ENCODE measurements around the gene PCBP4. TPM values are rescaled to one million over a fixed set of nuclear protein-coding genes. Genes with fewer than 3 reads are reported as not detected.

Gene PCBP4
- total and polyA plus RNA-seq, 10 donors, result 12.8 to 41.7 (median 20.9) TPM

DNA sequence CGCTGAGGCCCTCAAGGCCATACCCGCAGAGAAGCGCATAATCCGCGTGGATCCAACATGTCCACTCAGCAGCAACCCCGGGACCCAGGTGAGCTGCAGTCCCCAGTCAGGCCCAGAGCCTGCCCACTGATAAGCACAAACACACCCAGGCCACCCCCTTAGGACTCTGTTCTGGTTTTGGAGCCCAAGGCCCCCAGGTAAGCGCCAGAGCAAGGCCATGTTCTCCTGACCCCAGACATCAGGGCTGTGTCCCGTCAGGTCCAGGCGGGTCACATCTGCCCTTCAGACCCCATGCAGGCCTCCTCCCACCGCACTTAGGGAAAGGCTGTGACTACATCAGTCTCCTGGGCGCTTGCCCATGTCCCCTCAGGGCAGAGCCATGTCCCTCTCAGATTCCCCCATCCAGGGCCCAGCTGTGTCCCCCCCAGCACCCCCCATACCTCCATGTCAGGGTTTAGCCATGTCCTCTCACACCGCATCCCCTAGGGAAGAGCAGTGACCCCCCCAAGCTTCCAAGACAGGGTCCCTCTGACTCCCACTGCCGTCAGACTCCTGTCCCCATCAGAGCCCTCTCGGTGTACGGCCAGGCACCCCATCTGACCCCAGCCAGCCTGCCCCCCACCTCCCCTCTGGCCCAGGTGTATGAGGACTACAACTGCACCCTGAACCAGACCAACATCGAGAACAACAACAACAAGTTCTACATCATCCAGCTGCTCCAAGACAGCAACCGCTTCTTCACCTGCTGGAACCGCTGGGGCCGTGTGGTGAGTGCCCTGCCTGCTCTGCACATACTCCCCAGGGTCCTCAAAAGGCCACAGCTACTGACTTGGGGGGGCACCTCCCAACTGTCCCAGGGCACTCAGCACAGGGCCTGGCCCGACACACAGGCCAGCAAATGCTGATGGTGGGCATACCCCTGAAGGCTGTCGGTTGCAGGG lies 23.5 kb downstream of the PCBP4 start:
- TF ChIP-seq, protein P1, sequence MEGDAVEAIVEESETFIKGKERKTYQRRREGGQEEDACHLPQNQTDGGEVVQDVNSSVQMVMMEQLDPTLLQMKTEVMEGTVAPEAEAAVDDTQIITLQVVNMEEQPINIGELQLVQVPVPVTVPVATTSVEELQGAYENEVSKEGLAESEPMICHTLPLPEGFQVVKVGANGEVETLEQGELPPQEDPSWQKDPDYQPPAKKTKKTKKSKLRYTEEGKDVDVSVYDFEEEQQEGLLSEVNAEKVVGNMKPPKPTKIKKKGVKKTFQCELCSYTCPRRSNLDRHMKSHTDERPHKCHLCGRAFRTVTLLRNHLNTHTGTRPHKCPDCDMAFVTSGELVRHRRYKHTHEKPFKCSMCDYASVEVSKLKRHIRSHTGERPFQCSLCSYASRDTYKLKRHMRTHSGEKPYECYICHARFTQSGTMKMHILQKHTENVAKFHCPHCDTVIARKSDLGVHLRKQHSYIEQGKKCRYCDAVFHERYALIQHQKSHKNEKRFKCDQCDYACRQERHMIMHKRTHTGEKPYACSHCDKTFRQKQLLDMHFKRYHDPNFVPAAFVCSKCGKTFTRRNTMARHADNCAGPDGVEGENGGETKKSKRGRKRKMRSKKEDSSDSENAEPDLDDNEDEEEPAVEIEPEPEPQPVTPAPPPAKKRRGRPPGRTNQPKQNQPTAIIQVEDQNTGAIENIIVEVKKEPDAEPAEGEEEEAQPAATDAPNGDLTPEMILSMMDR (IDR thresholded peaks at IDR 0.05 in 8 of 11, conservative IDR thresholded peaks at IDR 0.05 in 3 of 11), result no peak
- TF ChIP-seq POLR2AphosphoS5 (IDR thresholded peaks at IDR 0.05), result no peak
- no peak for TF ChIP-seq POLR2A (IDR thresholded peaks at IDR 0.05)
- H3K4me1 ChIP-seq, result peaks cover 15 to 44% (median 32%) of the 10 kb centered on the region in 6 donors
- no peaks in the 10 kb centered on the region for H3K9me3 ChIP-seq
- H3K27ac ChIP-seq, result peak overlapping the region in 6 of 8 donors; percentile 89 to 94 (median 92)
- WGBS, 5 donors, result 86 to 94% (median 89%) methylated on average over 19 to 21 of the region's 21 CpGs
- peak overlapping the region in 4 of 8 donors; percentile 73 to 94 (median 83) for H3K4me3 ChIP-seq
- no peaks in the 10 kb centered on the region for H3K27me3 ChIP-seq (replicated peaks in 1 of 7)
- peak; percentile 77 for DNase-seq
- peaks cover 0 to 48% (median 9%) of the 10 kb centered on the region in 6 donors for H3K36me3 ChIP-seq
- intact Hi-C loops (cut with DNase I; ENCODE audit: low total_unique reads), result loop anchor here (10.0 kb wide), 1 partner anchor 51 kb away; the partner anchor contains the start of gene RPL29

DNA sequence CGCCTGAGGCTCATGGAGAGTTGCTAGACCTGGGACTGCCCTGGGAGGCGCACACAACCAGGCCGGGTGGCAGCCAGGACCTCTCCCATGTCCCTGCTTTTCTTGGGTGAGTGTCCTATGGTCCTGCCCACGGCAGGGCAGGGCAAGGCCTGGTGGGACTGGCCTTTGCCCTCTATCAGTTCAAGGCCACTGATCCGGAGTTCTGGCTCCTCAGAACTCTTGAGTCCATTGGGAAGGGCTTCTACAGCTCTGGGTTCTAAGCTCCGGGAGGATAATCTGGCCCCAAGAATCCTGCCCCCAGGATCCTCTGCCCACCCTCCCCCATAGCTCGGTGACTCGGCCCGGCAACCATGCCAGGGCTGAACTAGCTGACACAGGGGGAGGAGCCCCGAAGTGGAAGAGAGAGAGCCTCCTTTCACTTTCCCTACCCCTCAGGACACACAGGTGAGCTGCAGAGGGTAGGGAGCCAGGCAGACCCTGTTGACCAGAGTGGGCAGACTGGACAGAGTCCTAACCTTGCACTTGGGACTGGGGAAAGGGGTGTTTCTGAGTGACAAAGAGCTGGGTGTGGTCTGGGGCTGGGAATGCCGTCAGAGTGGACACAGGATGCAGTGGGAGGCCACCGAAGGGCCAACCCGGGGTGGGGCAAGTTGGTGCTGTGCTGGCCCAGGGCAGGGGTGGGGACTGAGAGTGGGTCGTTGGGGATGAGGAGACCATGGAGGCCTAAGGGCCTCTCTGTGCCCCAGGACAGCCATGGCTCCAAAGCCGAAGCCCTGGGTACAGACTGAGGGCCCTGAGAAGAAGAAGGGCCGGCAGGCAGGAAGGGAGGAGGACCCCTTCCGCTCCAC lies 24.4 kb downstream of the PCBP4 start:
- peaks cover 0 to 49% (median 16%) of the 10 kb centered on the region in 6 donors for H3K36me3 ChIP-seq
- peak; percentile 89 for DNase-seq
- H3K4me3 ChIP-seq, result peak overlapping the region; percentile 33 to 94 (median 79)
- H3K9me3 ChIP-seq, result no peaks in the 10 kb centered on the region
- peak overlapping the region; percentile 82 to 94 (median 90) for H3K27ac ChIP-seq
- intact Hi-C loops (cut with DNase I; ENCODE audit: low total_unique reads), result loop anchor here (10.0 kb wide), 1 partner anchor 52 kb away; the partner anchor contains the start of gene RPL29
- H3K4me1 ChIP-seq, result peaks cover 15 to 44% (median 32%) of the 10 kb centered on the region in 6 donors
- 40 to 58% (median 46%) methylated on average over 14 to 17 of the region's 17 CpGs for WGBS, 5 donors
- H3K27me3 ChIP-seq (replicated peaks in 1 of 7), result no peaks in the 10 kb centered on the region
- peak; percentile 52 to 64 (median 55) for TF ChIP-seq POLR2AphosphoS5 (IDR thresholded peaks at IDR 0.05)
- TF ChIP-seq, protein P1 (IDR thresholded peaks at IDR 0.05 in 8 of 11, conservative IDR thresholded peaks at IDR 0.05 in 3 of 11), result no peak
- TF ChIP-seq POLR2A (IDR thresholded peaks at IDR 0.05), result no peak

DNA sequence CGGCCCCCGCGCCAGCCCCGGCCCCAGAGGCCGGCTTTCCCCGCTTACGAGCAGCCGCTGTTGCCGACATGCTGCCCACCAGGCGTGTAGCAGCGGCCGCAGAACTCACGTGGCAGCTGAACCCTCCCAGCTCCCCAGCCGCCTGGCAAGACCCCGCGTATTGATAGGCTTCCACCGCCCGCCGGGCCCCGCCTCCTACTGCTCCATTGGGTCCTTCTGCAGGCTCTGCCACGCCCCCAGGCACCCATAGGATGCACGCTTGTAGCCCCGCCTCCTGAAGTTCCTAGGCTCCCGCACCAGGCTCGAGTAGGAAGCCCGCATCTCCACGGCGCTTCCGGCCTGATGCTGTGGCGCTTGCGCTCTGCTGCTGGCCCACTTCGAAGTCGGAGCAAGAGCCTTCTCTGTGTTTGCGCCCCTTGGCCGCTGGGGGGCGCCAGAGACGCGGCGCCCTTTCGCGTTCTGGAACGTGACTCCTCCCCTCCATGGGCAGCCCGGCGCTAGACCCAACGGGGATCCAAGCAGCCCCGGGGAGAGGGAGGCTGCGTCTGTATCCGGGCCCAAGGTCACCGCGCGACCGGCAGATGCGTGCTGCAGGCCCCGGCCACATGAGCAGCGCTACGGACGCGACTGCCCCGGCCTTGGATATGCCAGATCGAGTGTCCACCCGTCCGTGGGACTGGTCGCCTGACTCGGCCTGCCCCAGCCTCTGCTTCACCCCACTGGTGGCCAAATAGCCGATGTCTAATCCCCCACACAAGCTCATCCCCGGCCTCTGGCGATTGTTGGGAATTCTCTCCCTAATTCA lies 25.3 kb downstream of the PCBP4 start, which contains the start of the genes PARP3 and RRP9:
PARP3 (plus strand) TSS at position 566 of the 805 bp plus-strand sequence. CDS start 993 bp downstream, outside the sequence.
RRP9 (minus strand) TSS at position 107 of the 805 bp plus-strand sequence; CDS start at position 70, 37 bp downstream.
- Histone ChIP-seq H3K4me3 (peak within 1 kb of the TSS; percentile 71 to 95 (median 82)), H3K36me3 (peaks cover 2 to 49% (median 25%) of the 10 kb centered on the region in 6 donors), H3K27me3 (replicated peaks in 1 of 7) (no peaks in the 10 kb centered on the region), H3K27ac (peak within 1 kb of the TSS; percentile 82 to 94 (median 90)), H3K4me1 (peaks cover 15 to 44% (median 32%) of the 10 kb centered on the region in 6 donors), H3K9me3 (no peaks in the 10 kb centered on the region)
- whole genome bisulfite sequencing, 5 donors, result 1% methylated on average over 31 to 67 of the region's 67 CpGs
- TF ChIP-seq POLR2A (IDR thresholded peaks at IDR 0.05), result no peak
- TF ChIP-seq POLR2AphosphoS5 (IDR thresholded peaks at IDR 0.05), result peak; percentile 81 to 92 (median 90)
- TF ChIP-seq, protein P1 (IDR thresholded peaks at IDR 0.05 in 8 of 11, conservative IDR thresholded peaks at IDR 0.05 in 3 of 11), result peak; percentile 100
- intact Hi-C loops (cut with DNase I; ENCODE audit: low total_unique reads), result loop anchor here (10.0 kb wide), 1 partner anchor 53 kb away; the partner anchor contains the start of gene RPL29
- peak; percentile 100 for DNase-seq
